WTC11 (cell line): ENCODE results near the gene GBA2. TPM values are rescaled to one million over a fixed set of nuclear protein-coding genes. Genes with fewer than 3 reads are reported as not detected.

Experiments
- ATAC-seq: fragments of 200-7000 bp; cut with Tn5 transposase; 2 replicates; pipeline ENCODE4 v1.10.0; 2021; ENCODE audit warnings: mild to moderate bottlenecking, moderate library complexity
- CTCF ChIA-PET: fragments of 300-600 bp; sonication (Branson Sonifier 250); formaldehyde crosslinking; loops from one replicate; lab custom pipeline; 2021; ENCODE audit warnings: antibody characterized with exemption; lab: Charles Lee
- POLR2A ChIA-PET: fragments of 350-600 bp; sonication (Branson Sonifier 250); formaldehyde crosslinking; loops from one replicate; lab custom pipeline; 2021; ENCODE audit warnings: antibody characterized with exemption; lab: Charles Lee
- DNase-seq: peaks from one replicate; pipeline ENCODE4 v3.0.0; 2021; ENCODE audit warnings: low spot score
- H3K27ac Mint-ChIP-seq: 2 replicates; pipeline ENCODE4 v1.8.0; 2021; ENCODE audit warnings: mixed read lengths
- H3K27me3 Mint-ChIP-seq: 2 replicates; pipeline ENCODE4 v1.8.0; 2021; ENCODE audit warnings: low read depth, mild to moderate bottlenecking, moderate library complexity, mixed read lengths
- H3K36me3 Mint-ChIP-seq: 2 replicates; pipeline ENCODE4 v1.8.0; 2021; ENCODE audit warnings: mixed read lengths
- H3K4me1 Mint-ChIP-seq: 2 replicates; pipeline ENCODE4 v1.8.0; 2022; ENCODE audit warnings: mixed read lengths
- H3K4me3 Mint-ChIP-seq: 2 replicates; pipeline ENCODE4 v1.8.0; 2021; ENCODE audit warnings: mild to moderate bottlenecking, moderate library complexity, mixed read lengths
- H3K9me3 Mint-ChIP-seq: 2 replicates; pipeline ENCODE4 v1.8.0; 2021; ENCODE audit warnings: mixed read lengths
- CREM ChIP-seq: sonication (generic); formaldehyde crosslinking; IDR thresholded peaks from 2 replicates; pipeline ENCODE4 v1.8.1; 2022; ENCODE audit warnings: mild to moderate bottlenecking, missing genetic modification reagents, moderate library complexity
- EMX1 ChIP-seq: fragments of 250-450 bp; sonication (Bioruptor Pico); IDR thresholded peaks from 2 replicates; pipeline ENCODE4 v1.8.0; 2021; ENCODE audit warnings: mild to moderate bottlenecking
- ETV6 ChIP-seq: sonication (generic); formaldehyde crosslinking; IDR thresholded peaks from 2 replicates; pipeline ENCODE4 v1.8.1; 2022; ENCODE audit warnings: mild to moderate bottlenecking, missing genetic modification reagents
- HMGA2 ChIP-seq: fragments of 250-450 bp; sonication (Bioruptor Pico); IDR thresholded peaks from 2 replicates; pipeline ENCODE4 v1.4.0; 2021; ENCODE audit warnings: mild to moderate bottlenecking, moderate library complexity
- IRF2 ChIP-seq: sonication (generic); formaldehyde crosslinking; IDR thresholded peaks from 2 replicates; pipeline ENCODE4 v1.8.0; 2022; ENCODE audit warnings: low read depth, missing genetic modification reagents, borderline replicate concordance
- JAZF1 ChIP-seq: fragments of 250-450 bp; sonication (Bioruptor Pico); IDR thresholded peaks from 2 replicates; pipeline ENCODE4 v1.9.0; 2021; ENCODE audit warnings: moderate library complexity, mild to moderate bottlenecking, inconsistent platforms
- JUN ChIP-seq: sonication (generic); formaldehyde crosslinking; IDR thresholded peaks from 2 replicates; pipeline ENCODE4 v1.8.0; 2023; ENCODE audit warnings: mild to moderate bottlenecking, missing genetic modification reagents
- NFATC4 ChIP-seq: fragments of 250-450 bp; sonication (Bioruptor Pico); IDR thresholded peaks from 2 replicates; pipeline ENCODE4 v1.9.0; 2021; ENCODE audit warnings: mild to moderate bottlenecking
- SMAD3 ChIP-seq: sonication (generic); formaldehyde crosslinking; IDR thresholded peaks from 2 replicates; pipeline ENCODE4 v1.8.0; 2022; ENCODE audit warnings: missing genetic modification reagents, mild to moderate bottlenecking, borderline replicate concordance
- SOX15 ChIP-seq: fragments of 250-450 bp; sonication (Bioruptor Pico); IDR thresholded peaks from 2 replicates; pipeline ENCODE4 v1.9.0; 2021; ENCODE audit warnings: mild to moderate bottlenecking
- SP1 ChIP-seq: sonication (generic); formaldehyde crosslinking; conservative IDR thresholded peaks from 2 replicates; pipeline ENCODE4 v1.8.1; 2022; ENCODE audit warnings: missing genetic modification reagents
- TEAD1 ChIP-seq: sonication (generic); formaldehyde crosslinking; IDR thresholded peaks from 2 replicates; pipeline ENCODE4 v1.8.0; 2022; ENCODE audit warnings: mild to moderate bottlenecking, missing genetic modification reagents
- TP53 ChIP-seq: sonication (generic); formaldehyde crosslinking; IDR thresholded peaks from 2 replicates; pipeline ENCODE4 v1.8.1; 2023; ENCODE audit warnings: mild to moderate bottlenecking, missing genetic modification reagents
- ZNF423 ChIP-seq: fragments of 250-450 bp; sonication (Bioruptor Pico); IDR thresholded peaks from 2 replicates; pipeline ENCODE4 v2.1.2; 2022; ENCODE audit warnings: mild to moderate bottlenecking, moderate library complexity
- total RNA-seq: library from RNA; stranded (reverse); gene quantifications from 3 replicates; pipeline ENCODE4 v1.2.3, GENCODE V29; 2021
- TF ChIP-seq, protein P1 (sequence below): fragments of 250-450 bp; sonication (Bioruptor Pico); IDR thresholded peaks from 2 replicates; pipeline ENCODE4 v1.9.0; 2021; ENCODE audit warnings: mild to moderate bottlenecking
- TF ChIP-seq, protein P2 (sequence below): sonication (generic); formaldehyde crosslinking; IDR thresholded peaks from 2 replicates; pipeline ENCODE4 v1.8.1; 2022; ENCODE audit warnings: mild to moderate bottlenecking, moderate library complexity, missing genetic modification reagents
- TF ChIP-seq, protein P3 (sequence below): sonication (generic); formaldehyde crosslinking; IDR thresholded peaks from 2 replicates; pipeline ENCODE4 v1.8.0; 2022; ENCODE audit warnings: mild to moderate bottlenecking, missing genetic modification reagents
- TF ChIP-seq, protein P4 (sequence below): sonication (generic); formaldehyde crosslinking; IDR thresholded peaks from 2 replicates; pipeline ENCODE4 v1.8.1; 2022; ENCODE audit warnings: low read depth, missing genetic modification reagents, borderline replicate concordance
- TF ChIP-seq, protein P5 (sequence below): sonication (generic); formaldehyde crosslinking; IDR thresholded peaks from 2 replicates; pipeline ENCODE4 v1.8.0; 2023; ENCODE audit warnings: missing genetic modification reagents, mild to moderate bottlenecking, borderline replicate concordance
- TF ChIP-seq, protein P6 (sequence below): sonication (generic); formaldehyde crosslinking; IDR thresholded peaks from 2 replicates; pipeline ENCODE4 v1.8.1; 2023; ENCODE audit warnings: mild to moderate bottlenecking, missing genetic modification reagents

The GBA2 gene
- total RNA-seq, 1 experiment from 2014 or later: 104 TPM

DNA sequence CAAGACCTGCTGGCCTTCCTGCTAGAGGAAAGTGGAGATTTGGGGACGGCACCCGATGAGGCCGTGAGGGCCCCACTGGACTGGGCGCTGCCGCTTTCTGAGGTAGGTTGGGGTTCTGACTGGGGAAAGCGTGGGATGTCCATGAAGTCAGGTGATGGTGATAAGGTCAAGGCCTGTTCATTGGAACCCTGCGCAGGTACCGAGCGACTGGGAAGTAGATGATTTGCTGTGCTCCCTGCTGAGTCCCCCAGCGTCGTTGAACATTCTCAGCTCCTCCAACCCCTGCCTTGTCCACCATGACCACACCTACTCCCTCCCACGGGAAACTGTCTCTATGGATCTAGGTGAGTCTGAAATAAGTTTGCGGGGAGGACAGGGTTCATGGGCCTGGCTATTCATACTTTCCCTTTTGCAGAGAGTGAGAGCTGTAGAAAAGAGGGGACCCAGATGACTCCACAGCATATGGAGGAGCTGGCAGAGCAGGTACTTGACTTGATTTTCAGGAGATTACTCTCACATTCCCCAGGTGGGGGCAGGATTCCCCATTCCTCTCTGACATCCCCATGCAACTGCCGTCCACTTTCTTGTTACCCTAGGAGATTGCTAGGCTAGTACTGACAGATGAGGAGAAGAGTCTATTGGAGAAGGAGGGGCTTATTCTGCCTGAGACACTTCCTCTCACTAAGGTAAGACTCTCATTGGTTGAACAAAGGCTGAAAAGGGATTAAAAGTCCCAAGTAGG is 16.1 kb downstream of the GBA2 start:
- H3K27me3 Mint-ChIP-seq: no peaks in the 10 kb centered on the region
- DNase-seq: peak; percentile 63
- TF ChIP-seq SP1 (CRISPR knock-in tag) (no peak), JUN (CRISPR knock-in tag) (no peak), NFATC4 (no peak), TP53 (CRISPR knock-in tag) (no peak), EMX1 (0 out of 2 replicates have a peak, but pooled peaks have one; percentile 40), SMAD3 (no peak), SOX15 (no peak), ZNF423 (CRISPR knock-in tag) (no peak), JAZF1 (CRISPR knock-in tag) (no peak), HMGA2 (CRISPR knock-in tag) (no peak), TEAD1 (CRISPR knock-in tag) (peak; percentile 73; the same call in 1 of the 2 replicates)
- TF ChIP-seq, protein P1, sequence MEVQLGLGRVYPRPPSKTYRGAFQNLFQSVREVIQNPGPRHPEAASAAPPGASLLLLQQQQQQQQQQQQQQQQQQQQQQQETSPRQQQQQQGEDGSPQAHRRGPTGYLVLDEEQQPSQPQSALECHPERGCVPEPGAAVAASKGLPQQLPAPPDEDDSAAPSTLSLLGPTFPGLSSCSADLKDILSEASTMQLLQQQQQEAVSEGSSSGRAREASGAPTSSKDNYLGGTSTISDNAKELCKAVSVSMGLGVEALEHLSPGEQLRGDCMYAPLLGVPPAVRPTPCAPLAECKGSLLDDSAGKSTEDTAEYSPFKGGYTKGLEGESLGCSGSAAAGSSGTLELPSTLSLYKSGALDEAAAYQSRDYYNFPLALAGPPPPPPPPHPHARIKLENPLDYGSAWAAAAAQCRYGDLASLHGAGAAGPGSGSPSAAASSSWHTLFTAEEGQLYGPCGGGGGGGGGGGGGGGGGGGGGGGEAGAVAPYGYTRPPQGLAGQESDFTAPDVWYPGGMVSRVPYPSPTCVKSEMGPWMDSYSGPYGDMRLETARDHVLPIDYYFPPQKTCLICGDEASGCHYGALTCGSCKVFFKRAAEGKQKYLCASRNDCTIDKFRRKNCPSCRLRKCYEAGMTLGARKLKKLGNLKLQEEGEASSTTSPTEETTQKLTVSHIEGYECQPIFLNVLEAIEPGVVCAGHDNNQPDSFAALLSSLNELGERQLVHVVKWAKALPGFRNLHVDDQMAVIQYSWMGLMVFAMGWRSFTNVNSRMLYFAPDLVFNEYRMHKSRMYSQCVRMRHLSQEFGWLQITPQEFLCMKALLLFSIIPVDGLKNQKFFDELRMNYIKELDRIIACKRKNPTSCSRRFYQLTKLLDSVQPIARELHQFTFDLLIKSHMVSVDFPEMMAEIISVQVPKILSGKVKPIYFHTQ (CRISPR knock-in tag): no peak
- TF ChIP-seq, protein P2, sequence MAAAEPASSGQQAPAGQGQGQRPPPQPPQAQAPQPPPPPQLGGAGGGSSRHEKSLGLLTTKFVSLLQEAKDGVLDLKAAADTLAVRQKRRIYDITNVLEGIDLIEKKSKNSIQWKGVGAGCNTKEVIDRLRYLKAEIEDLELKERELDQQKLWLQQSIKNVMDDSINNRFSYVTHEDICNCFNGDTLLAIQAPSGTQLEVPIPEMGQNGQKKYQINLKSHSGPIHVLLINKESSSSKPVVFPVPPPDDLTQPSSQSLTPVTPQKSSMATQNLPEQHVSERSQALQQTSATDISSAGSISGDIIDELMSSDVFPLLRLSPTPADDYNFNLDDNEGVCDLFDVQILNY: no peak
- TF ChIP-seq, protein P3, sequence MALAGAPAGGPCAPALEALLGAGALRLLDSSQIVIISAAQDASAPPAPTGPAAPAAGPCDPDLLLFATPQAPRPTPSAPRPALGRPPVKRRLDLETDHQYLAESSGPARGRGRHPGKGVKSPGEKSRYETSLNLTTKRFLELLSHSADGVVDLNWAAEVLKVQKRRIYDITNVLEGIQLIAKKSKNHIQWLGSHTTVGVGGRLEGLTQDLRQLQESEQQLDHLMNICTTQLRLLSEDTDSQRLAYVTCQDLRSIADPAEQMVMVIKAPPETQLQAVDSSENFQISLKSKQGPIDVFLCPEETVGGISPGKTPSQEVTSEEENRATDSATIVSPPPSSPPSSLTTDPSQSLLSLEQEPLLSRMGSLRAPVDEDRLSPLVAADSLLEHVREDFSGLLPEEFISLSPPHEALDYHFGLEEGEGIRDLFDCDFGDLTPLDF (CRISPR knock-in tag): no peak
- TF ChIP-seq, protein P4, sequence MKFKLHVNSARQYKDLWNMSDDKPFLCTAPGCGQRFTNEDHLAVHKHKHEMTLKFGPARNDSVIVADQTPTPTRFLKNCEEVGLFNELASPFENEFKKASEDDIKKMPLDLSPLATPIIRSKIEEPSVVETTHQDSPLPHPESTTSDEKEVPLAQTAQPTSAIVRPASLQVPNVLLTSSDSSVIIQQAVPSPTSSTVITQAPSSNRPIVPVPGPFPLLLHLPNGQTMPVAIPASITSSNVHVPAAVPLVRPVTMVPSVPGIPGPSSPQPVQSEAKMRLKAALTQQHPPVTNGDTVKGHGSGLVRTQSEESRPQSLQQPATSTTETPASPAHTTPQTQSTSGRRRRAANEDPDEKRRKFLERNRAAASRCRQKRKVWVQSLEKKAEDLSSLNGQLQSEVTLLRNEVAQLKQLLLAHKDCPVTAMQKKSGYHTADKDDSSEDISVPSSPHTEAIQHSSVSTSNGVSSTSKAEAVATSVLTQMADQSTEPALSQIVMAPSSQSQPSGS (CRISPR knock-in tag): no peak
- peak overlapping the region; percentile 90 for H3K4me3 Mint-ChIP-seq
- CTCF ChIA-PET: interaction anchor here (0.6 to 8.3 kb wide), 20 partner anchors 16 to 833 kb away, joined by 3 to 103 read pairs (median 6); partner anchors contain the start of genes ARHGEF39, CCDC107, GBA2 and HINT2
- H3K27ac Mint-ChIP-seq: peak overlapping the region; percentile 95
- no peaks in the 10 kb centered on the region for H3K9me3 Mint-ChIP-seq
- ATAC-seq: peak; percentile 15
- H3K36me3 Mint-ChIP-seq: peaks cover 29% of the 10 kb centered on the region
- POLR2A ChIA-PET: interaction anchor here (1.0 to 2.6 kb wide), 9 partner anchors 14 to 127 kb away, joined by 3 to 13 read pairs (median 3); partner anchors contain the start of genes ARHGEF39, GBA2, RGP1 and TPM2
- H3K4me1 Mint-ChIP-seq: peaks cover 14% of the 10 kb centered on the region

DNA sequence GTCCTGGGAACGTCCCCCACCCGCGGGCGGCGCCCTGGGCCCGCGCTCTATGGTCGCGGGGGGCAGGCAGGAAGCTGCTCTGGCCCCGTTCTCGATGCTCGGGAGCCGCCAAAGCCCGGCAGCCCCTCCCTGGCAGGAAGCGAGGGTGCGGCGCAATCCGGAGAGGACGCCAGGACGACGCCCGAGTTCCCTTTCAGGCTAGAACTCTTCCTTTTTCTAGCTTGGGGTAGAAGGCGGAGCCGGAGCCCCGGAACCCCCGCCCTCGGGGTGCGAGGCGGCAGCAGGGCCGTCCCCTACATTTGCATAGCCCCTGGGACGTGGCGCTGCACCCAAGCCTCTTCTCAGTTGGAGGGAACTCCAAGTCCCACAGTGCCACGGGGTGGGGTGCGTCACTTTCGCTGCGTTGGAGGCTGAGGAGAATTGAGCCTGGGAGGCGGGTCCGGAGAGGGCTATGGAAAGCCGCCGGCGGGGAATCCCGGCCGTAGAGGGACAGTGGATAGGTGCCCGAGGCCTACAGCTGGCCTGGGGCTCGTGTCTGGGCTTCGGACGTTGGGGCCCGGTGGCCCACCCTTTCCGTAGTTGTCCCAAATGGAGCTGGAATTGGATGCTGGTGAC is 16.7 kb downstream of the GBA2 start, which contains the start of the genes CREB3 and TLN1:
Gene CREB3 (plus strand): TSS at position 482 of the 615 bp plus-strand sequence. CDS start 107 bp downstream, at position 589.
Gene TLN1 (minus strand): TSS at position 11 of the 615 bp plus-strand sequence. CDS start 6,501 bp downstream, outside the sequence.
- Mint-ChIP-seq H3K9me3 (no peaks in the 10 kb centered on the region), H3K36me3 (peaks cover 22% of the 10 kb centered on the region), H3K4me3 (peak within 1 kb of the TSS; percentile 90), H3K27me3 (no peaks in the 10 kb centered on the region), H3K27ac (peak within 1 kb of the TSS; percentile 95), H3K4me1 (peaks cover 14% of the 10 kb centered on the region)
- ATAC-seq: peak; percentile 72
- DNase-seq: peak; percentile 95
- CTCF ChIA-PET: interaction anchor here (0.6 to 8.3 kb wide), 23 partner anchors 17 to 832 kb away, joined by 3 to 103 read pairs (median 5); partner anchors contain the start of genes ARHGEF39, CCDC107, GBA2 and HINT2
- POLR2A ChIA-PET: interaction anchor here (0.6 to 2.6 kb wide), 17 partner anchors 8 to 663 kb away, joined by 3 to 13 read pairs (median 3); partner anchors contain the start of genes ARHGEF39, GBA2, RGP1 and TPM2
- TF ChIP-seq CREM (CRISPR knock-in tag) (peak; percentile 87), ZNF423 (CRISPR knock-in tag) (peak; percentile 49; the same call in 1 of the 2 replicates), IRF2 (CRISPR knock-in tag) (no peak), TEAD1 (CRISPR knock-in tag) (peak; percentile 37; the same call in 1 of the 2 replicates), ETV6 (CRISPR knock-in tag) (0 out of 2 replicates have a peak, but pooled peaks have one; percentile 48)
- TF ChIP-seq, protein P5, sequence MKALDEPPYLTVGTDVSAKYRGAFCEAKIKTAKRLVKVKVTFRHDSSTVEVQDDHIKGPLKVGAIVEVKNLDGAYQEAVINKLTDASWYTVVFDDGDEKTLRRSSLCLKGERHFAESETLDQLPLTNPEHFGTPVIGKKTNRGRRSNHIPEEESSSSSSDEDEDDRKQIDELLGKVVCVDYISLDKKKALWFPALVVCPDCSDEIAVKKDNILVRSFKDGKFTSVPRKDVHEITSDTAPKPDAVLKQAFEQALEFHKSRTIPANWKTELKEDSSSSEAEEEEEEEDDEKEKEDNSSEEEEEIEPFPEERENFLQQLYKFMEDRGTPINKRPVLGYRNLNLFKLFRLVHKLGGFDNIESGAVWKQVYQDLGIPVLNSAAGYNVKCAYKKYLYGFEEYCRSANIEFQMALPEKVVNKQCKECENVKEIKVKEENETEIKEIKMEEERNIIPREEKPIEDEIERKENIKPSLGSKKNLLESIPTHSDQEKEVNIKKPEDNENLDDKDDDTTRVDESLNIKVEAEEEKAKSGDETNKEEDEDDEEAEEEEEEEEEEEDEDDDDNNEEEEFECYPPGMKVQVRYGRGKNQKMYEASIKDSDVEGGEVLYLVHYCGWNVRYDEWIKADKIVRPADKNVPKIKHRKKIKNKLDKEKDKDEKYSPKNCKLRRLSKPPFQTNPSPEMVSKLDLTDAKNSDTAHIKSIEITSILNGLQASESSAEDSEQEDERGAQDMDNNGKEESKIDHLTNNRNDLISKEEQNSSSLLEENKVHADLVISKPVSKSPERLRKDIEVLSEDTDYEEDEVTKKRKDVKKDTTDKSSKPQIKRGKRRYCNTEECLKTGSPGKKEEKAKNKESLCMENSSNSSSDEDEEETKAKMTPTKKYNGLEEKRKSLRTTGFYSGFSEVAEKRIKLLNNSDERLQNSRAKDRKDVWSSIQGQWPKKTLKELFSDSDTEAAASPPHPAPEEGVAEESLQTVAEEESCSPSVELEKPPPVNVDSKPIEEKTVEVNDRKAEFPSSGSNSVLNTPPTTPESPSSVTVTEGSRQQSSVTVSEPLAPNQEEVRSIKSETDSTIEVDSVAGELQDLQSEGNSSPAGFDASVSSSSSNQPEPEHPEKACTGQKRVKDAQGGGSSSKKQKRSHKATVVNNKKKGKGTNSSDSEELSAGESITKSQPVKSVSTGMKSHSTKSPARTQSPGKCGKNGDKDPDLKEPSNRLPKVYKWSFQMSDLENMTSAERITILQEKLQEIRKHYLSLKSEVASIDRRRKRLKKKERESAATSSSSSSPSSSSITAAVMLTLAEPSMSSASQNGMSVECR (CRISPR knock-in tag): peak; percentile 41
- TF ChIP-seq, protein P3 (CRISPR knock-in tag): no peak
- TF ChIP-seq, protein P6, sequence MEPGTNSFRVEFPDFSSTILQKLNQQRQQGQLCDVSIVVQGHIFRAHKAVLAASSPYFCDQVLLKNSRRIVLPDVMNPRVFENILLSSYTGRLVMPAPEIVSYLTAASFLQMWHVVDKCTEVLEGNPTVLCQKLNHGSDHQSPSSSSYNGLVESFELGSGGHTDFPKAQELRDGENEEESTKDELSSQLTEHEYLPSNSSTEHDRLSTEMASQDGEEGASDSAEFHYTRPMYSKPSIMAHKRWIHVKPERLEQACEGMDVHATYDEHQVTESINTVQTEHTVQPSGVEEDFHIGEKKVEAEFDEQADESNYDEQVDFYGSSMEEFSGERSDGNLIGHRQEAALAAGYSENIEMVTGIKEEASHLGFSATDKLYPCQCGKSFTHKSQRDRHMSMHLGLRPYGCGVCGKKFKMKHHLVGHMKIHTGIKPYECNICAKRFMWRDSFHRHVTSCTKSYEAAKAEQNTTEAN (CRISPR knock-in tag): no peak
